ENCODE measurements around the gene MOSMO.
"Not testable (repeated sequence)": the region's sequence is repeated elsewhere in the genome, so short reads cannot be mapped to it uniquely, and the experiment has no call there.

Gene MOSMO

DNA sequence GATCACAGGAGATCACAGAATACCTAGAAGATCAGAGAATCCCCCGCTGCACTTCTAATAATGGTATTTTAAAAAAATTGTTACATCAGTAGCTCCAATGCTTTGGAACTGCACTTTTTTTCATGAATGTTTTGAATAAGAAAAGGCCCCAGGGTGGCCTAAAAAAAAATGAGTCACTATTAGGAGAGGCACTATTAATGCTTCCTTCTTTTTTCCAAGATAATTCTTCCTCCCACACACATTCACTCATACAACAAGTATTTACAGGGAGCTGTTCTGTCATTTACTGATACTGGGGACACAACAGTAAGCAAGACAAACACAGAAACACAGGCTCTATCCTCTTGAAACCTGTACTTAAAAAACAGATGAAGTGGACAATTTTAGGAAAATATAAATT lies 6.3 kb upstream of the MOSMO start:
- Histone ChIP-seq H2AFZ (ENCODE audit: low read depth, low read length) (0 out of 2 replicates have a peak overlapping the region, but pooled peaks have one; percentile 62), H3K27ac (ENCODE audit: low read length) (no peak overlapping the region)

DNA sequence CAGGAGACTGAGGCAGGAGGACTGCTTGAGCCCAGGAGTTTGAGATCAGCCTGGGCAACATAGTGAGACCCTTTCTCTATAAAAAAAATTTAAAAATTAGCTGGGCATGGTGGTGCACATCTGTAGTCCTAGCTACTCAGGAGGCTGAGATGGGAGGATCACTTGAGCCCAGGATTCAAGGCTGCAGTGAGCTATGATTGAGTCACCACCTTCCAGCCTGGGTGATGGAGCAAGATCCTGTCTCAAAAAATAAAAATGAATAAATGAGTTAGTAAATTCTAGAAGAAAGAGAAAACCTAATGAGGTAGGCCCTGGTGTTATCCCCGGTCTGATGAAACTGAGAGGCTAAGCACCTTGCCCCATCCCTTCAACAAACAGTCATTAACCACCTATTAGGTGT lies 5.9 kb upstream of the MOSMO start:
- H2AFZ ChIP-seq (ENCODE audit: low read depth, low read length); H3K9ac ChIP-seq (ENCODE audit: low read length); H3K27ac ChIP-seq (ENCODE audit: low read length); H3K9me3 ChIP-seq (ENCODE audit: insufficient read depth, low read length); H3K79me2 ChIP-seq (ENCODE audit: low read length); H4K20me1 ChIP-seq (ENCODE audit: insufficient read depth, low read length); H3K36me3 ChIP-seq (replicated peaks; ENCODE audit: low read depth, low read length); H3K4me3 ChIP-seq (ENCODE audit: low read length); H3K27me3 ChIP-seq (ENCODE audit: low read depth, low read length); H3K4me1 ChIP-seq (ENCODE audit: low read length); H3K4me2 ChIP-seq (ENCODE audit: low read length): not testable (repeated sequence)

More for the DNA sequence above, 6.3 kb upstream of the MOSMO start:
- no peak for TF ChIP-seq EZH2phosphoT487 (IDR thresholded peaks at IDR 0.05; ENCODE audit: low read depth)
- TF ChIP-seq, protein P1, sequence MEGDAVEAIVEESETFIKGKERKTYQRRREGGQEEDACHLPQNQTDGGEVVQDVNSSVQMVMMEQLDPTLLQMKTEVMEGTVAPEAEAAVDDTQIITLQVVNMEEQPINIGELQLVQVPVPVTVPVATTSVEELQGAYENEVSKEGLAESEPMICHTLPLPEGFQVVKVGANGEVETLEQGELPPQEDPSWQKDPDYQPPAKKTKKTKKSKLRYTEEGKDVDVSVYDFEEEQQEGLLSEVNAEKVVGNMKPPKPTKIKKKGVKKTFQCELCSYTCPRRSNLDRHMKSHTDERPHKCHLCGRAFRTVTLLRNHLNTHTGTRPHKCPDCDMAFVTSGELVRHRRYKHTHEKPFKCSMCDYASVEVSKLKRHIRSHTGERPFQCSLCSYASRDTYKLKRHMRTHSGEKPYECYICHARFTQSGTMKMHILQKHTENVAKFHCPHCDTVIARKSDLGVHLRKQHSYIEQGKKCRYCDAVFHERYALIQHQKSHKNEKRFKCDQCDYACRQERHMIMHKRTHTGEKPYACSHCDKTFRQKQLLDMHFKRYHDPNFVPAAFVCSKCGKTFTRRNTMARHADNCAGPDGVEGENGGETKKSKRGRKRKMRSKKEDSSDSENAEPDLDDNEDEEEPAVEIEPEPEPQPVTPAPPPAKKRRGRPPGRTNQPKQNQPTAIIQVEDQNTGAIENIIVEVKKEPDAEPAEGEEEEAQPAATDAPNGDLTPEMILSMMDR (IDR thresholded peaks at IDR 0.05; ENCODE audit: low read depth, low read length) = no peak
- H3K27me3 ChIP-seq (ENCODE audit: low read depth, low read length) = no peaks in the 10 kb centered on the region
- H3K4me3 ChIP-seq (ENCODE audit: low read length) = no peak overlapping the region
- no peaks in the 10 kb centered on the region for H4K20me1 ChIP-seq (ENCODE audit: insufficient read depth, low read length)
- H3K36me3 ChIP-seq (replicated peaks; ENCODE audit: low read depth, low read length) = no peaks in the 10 kb centered on the region
- no peak overlapping the region for H3K9ac ChIP-seq (ENCODE audit: low read length)
- no peaks in the 10 kb centered on the region for H3K9me3 ChIP-seq (ENCODE audit: insufficient read depth, low read length)
- H3K79me2 ChIP-seq (ENCODE audit: low read length) = no peaks in the 10 kb centered on the region
- H3K4me2 ChIP-seq (ENCODE audit: low read length) = no peak overlapping the region
- H3K4me1 ChIP-seq (ENCODE audit: low read length) = no peaks in the 10 kb centered on the region

DNA sequence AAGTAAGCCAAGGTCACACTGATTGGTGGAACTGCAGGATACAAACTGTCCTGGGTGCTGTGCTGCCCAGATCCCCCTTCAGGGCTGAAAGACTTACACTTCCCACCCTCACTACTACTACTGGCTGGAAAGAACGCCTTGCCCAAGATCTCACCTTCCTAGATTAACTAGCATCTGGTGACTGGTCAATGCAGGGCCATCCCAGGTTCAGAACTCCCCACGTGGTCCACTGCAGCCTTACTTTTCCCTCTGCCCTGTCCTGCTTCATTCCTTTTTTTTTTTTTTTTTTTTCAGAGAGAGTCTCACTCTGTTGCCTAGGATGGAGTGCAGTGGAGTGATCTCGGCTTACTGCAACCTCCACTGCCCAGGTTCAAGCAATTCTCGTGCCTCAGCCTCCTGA lies 4.7 kb upstream of the MOSMO start:
- TF ChIP-seq, protein P1 (IDR thresholded peaks at IDR 0.05; ENCODE audit: low read depth, low read length) = no peak
- no peak for TF ChIP-seq EZH2phosphoT487 (IDR thresholded peaks at IDR 0.05; ENCODE audit: low read depth)
- no peak overlapping the region for H3K27ac ChIP-seq (ENCODE audit: low read length)
- H4K20me1 ChIP-seq (ENCODE audit: insufficient read depth, low read length) = no peaks in the 10 kb centered on the region
- no peak overlapping the region for H2AFZ ChIP-seq (ENCODE audit: low read depth, low read length)
- no peaks in the 10 kb centered on the region for H3K27me3 ChIP-seq (ENCODE audit: low read depth, low read length)
- no peak overlapping the region for H3K4me2 ChIP-seq (ENCODE audit: low read length)
- H3K36me3 ChIP-seq (replicated peaks; ENCODE audit: low read depth, low read length) = no peaks in the 10 kb centered on the region
- no peak overlapping the region for H3K9ac ChIP-seq (ENCODE audit: low read length)
- no peak overlapping the region for H3K4me3 ChIP-seq (ENCODE audit: low read length)
- peaks cover 8% of the 10 kb centered on the region; the same call in 1 of the 2 replicates for H3K4me1 ChIP-seq (ENCODE audit: low read length)
- peaks cover under 1% of the 10 kb centered on the region; the same call in 1 of the 2 replicates for H3K79me2 ChIP-seq (ENCODE audit: low read length)
- H3K9me3 ChIP-seq (ENCODE audit: insufficient read depth, low read length) = no peaks in the 10 kb centered on the region

DNA sequence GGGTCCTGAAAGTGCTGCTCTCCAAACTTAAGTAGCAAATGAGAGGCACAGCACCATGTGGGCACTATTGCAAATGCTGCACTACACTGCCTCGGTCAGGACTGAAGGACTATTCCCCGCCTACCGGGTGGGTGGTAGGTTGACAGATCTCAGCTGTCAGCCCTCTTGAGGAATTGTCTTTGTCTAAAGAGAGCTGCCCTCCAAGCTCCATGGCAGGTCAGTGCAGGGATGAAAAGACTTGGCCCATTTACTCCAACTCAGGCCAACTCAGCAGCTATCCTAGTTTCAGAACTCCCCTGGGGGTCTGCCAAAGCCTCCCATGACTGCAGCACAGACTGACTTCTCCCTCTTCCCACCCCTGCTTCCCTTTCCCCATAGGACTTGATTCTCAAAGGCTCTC lies 3.6 kb upstream of the MOSMO start:
- peaks cover 12% of the 10 kb centered on the region for H3K79me2 ChIP-seq (ENCODE audit: low read length)

More for the DNA sequence above, 3.6 kb upstream of the MOSMO start:
- peaks cover 13% of the 10 kb centered on the region for H3K4me1 ChIP-seq (ENCODE audit: low read length)
- H3K4me2 ChIP-seq (ENCODE audit: low read length) = no peak overlapping the region
- no peaks in the 10 kb centered on the region for H4K20me1 ChIP-seq (ENCODE audit: insufficient read depth, low read length)
- H2AFZ ChIP-seq (ENCODE audit: low read depth, low read length) = no peak overlapping the region
- no peak overlapping the region for H3K27ac ChIP-seq (ENCODE audit: low read length)
- no peaks in the 10 kb centered on the region for H3K27me3 ChIP-seq (ENCODE audit: low read depth, low read length)
- H3K9me3 ChIP-seq (ENCODE audit: insufficient read depth, low read length) = no peaks in the 10 kb centered on the region
- H3K36me3 ChIP-seq (replicated peaks; ENCODE audit: low read depth, low read length) = no peaks in the 10 kb centered on the region
- H3K9ac ChIP-seq (ENCODE audit: low read length) = no peak overlapping the region
- H3K4me3 ChIP-seq (ENCODE audit: low read length) = no peak overlapping the region
- TF ChIP-seq EZH2phosphoT487 (IDR thresholded peaks at IDR 0.05; ENCODE audit: low read depth) = no peak
- TF ChIP-seq, protein P1 (IDR thresholded peaks at IDR 0.05; ENCODE audit: low read depth, low read length) = no peak
